Pulmonary artery endothelial cell (primary cell): ENCODE data around the gene SAE1. TPM values are rescaled to one million over a fixed set of nuclear protein-coding genes. Genes with fewer than 3 reads are reported as not detected.

ENCODE experiments used
- DNase-seq: peaks from one replicate; pipeline ENCODE4 v3.0.0-alpha.2; 2011; ENCODE audit warnings: low read depth, low spot score
- total RNA-seq: library from RNA; depleted of rRNA; stranded (reverse); fragments of >200 nt; gene quantifications from 2 replicates; pipeline ENCODE4 v1.2.3, GENCODE V29; 2014

SAE1 gene
- total RNA-seq, 1 donor from 2014 or later = 210 TPM

- no peak for DNase-seq
These were observed 80.2 kb downstream of the SAE1 start for GRCh38 chr19:47210689-47211316.

GRCh38 chr19:47215581-47215980 lies 84.9 kb downstream of the SAE1 start:
- no peak for DNase-seq

GRCh38 chr19:47221080-47221841 lies 90.6 kb downstream of the SAE1 start:
- no peak for DNase-seq

GRCh38 chr19:47221890-47222289 lies 91.3 kb downstream of the SAE1 start:
- no peak for DNase-seq

GRCh38 chr19:47225746-47226425 lies 95.3 kb downstream of the SAE1 start:
- no peak for DNase-seq

GRCh38 chr19:47226426-47227351 lies 96.1 kb downstream of the SAE1 start:
- DNase-seq = no peak

- peak; percentile 86 for DNase-seq
These were observed 96.9 kb downstream of the SAE1 start for GRCh38 chr19:47227352-47228167.

GRCh38 chr19:47228168-47228936 lies 97.7 kb downstream of the SAE1 start:
- DNase-seq = no peak

GRCh38 chr19:47228937-47229675 lies 98.5 kb downstream of the SAE1 start:
- no peak for DNase-seq

GRCh38 chr19:47229676-47230053 lies 99.0 kb downstream of the SAE1 start:
- no peak for DNase-seq

GRCh38 chr19:47230054-47230920 lies 99.7 kb downstream of the SAE1 start:
- no peak for DNase-seq

- DNase-seq = no peak
These were observed 100.2 kb downstream of the SAE1 start, which contains the start of gene BBC3 for GRCh38 chr19:47230921-47231214. Gene BBC3, minus strand, starts transcription at chr19:47231199. Its CDS starts 2,768 bp downstream, at chr19:47228431.

GRCh38 chr19:47231215-47232054 lies 100.8 kb downstream of the SAE1 start:
- no peak for DNase-seq

GRCh38 chr19:47232422-47233211 lies 102.0 kb downstream of the SAE1 start:
- DNase-seq = no peak

GRCh38 chr19:47236072-47236675 lies 105.5 kb downstream of the SAE1 start:
- DNase-seq = no peak

GRCh38 chr19:47239152-47239551 lies 108.5 kb downstream of the SAE1 start:
- no peak for DNase-seq
